HG03457 (cell line): ENCODE results near the gene RBM44.
A peak's percentile ranks its signal among the peaks of the same experiment; 100 is the strongest.
"Not testable (repeated sequence)": the region's sequence is repeated elsewhere in the genome, so short reads cannot be mapped to it uniquely, and the experiment has no call there.

ENCODE experiments used
- ATAC-seq: cut with Tn5 transposase; IDR thresholded peaks from one replicate; pipeline ENCODE4 v1.9.1; 2021; ENCODE audit warnings: moderate number of reproducible peaks; ENCODE audit not compliant: unreplicated experiment

Gene RBM44

GRCh38 chr2:237798236-237799059 is at the start of gene RBM44:
TSS of gene RBM44 (plus strand) at chr2:237798779. CDS start at chr2:237813610, 14,831 bp downstream.
- no peak for ATAC-seq

DNA sequence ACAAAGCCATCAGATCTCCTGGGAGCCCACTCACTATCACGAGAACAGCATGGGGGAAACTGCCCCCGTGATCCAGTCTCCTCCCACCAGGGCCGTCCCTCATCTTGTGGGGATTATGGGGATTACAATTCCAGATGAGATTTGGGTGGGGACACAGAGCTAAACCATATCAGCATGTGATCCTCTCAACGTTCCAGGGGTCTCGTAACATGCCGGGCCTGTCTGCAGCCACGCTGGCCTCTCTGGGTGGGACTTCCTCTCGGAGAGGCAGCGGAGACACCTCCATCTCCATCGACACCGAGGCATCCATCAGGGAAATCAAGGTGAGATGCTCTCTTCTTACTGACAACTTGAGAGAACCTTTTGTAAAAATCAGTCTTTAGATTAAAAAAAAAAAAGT is 49.6 kb upstream of the RBM44 start:
- no peak for ATAC-seq

DNA sequence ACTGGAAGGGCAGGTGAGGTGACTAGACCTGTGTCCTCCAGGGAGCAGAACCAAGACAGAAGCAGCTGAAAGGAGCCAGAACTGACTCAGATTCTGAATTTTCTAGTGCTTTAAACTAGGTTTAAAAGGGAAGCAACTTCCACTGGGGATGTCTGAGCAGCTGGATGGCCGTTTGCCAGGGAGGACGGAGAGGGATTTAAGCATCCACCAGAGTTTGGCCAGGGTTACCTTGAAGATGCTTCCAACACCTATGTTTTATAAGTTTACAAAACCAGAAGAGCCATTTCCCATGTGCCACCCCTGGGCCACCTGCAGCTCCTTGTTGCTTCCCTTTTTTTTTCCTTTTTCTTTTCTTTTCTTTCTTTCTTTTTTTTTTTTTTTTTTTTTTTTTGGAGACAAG is 48.6 kb upstream of the RBM44 start:
- no peak for ATAC-seq

- not testable (repeated sequence) for ATAC-seq
Observed at GRCh38 chr2:237750441-237750840, 48.1 kb upstream of the RBM44 start.

DNA sequence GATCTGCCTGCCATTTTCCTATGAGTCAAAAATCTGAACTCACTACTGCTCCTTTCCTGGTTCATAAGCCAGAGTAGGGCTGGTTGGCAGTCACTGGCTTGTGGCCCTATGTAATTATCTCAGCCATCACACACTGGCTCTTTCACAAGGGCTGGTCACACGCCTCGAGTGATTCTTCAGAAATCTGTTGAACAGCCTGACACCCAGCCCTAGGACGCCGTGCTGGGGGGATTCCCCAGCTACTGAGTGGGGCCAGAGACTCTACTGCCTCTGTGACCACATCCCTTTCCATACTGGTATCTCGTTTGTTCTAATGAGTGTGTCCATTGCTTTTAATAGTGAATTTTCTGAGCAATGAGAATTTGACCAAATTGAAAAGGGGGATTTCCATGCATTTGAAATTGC is 45.8 kb upstream of the RBM44 start:
- peak; percentile 98 for ATAC-seq

DNA sequence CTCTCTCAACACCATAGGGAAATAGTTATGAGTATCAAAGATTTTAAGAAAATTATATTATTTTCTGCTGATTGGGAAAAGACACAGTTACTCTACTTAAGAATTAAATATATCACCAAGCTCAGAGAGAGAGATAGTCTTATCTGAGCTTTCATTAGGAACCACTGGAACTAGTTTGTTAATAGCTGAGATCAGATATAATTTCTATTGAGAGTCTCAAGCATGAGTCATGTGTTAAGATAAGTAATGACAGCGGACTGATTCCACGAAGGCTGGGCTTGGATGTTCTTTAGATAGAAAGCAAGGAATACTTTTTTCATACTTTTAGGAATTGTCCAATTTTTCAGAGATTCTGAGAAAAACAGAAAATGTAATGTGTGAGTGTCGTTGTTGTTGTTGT is 44.4 kb upstream of the RBM44 start:
- no peak for ATAC-seq

- ATAC-seq = no peak
Observed at GRCh38 chr2:237754626-237755248, 43.8 kb upstream of the RBM44 start.

DNA sequence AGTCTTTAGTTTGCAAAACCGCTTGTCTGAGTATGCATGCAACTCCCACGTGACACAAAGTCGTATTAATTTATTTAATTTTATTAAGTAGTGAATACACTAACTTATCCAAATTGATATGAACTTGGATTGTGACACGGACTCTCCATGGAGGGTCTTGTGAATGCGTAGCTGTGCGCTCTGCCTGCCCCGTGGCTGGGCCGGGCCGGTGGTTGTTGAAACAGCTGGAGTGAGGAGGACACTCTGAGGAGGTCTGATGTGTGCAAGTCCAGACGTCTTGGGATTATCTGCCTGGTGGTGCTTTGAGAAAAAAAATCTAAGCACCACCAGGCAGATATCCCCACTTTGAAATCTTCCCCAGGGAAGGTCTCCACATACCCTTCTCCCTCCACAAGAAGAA is 41.0 kb upstream of the RBM44 start:
- no peak for ATAC-seq

GRCh38 chr2:237758185-237758584 is 40.4 kb upstream of the RBM44 start:
- no peak for ATAC-seq

DNA sequence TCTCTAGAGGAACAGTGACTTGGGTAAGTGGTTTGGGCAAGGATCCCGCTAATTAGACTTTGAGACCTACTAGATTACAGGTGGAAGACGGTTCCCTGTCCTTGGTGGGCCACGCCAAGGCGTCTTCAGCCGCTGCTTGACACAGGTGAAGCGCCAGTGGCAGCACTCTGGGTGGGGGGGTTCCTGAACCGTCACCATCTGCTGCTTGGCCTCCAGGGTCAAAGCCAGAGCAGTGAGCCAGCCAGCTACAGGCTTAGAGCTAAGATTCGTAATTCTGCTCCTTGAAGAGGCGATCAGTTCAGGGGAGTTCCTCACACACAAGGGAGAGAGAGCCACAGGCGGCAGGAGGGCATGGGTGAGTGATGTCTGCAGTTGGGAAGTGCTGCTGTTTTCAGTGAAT is 39.4 kb upstream of the RBM44 start:
- ATAC-seq = no peak

DNA sequence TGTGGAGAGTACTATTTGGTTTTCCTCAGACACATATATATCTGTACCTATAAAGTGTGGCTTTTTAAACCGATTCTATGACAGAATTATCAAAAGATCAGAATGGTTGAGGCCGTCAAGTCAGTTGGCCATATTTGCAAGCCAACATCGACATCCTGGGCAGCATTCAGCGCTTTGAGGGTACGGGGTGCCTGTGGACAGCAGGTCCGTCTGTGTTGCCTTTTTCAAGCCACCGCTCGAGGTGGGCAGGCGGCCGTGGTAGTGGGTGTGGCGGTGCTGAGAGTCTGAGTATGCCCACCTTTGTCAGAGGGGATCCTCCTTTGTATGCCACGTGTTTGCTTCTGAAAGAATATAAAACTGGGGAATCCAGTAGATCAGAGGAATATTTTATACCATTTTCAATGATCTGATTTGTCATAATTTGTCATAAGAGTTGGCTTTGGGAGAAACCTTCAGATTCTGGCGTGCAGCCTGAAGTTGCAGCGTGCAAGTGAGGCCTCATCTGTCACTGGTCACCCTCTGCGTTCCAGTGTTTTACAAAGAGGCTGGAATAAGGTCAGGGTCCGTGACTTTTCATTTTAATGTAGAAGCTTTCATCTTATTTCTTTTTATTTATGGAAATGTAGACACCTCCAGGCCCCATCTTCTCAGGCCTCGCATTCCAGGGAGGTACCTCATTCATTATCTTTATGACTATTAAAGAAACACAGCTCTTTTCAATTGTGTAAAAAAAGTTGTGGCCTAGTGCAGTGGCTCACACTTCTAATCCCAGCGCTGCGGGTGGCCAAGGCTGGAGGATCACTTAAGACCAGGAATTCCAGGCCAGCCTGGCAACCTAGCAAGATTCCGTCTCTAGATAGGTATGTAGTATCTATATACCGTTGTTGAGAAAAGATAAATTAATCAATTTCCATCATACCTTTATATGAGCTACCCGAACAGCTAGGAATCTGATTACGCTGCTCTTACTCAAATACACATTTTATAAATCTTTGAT is 37.8 kb upstream of the RBM44 start:
- ATAC-seq = no peak

- not testable (repeated sequence) for ATAC-seq
Observed at GRCh38 chr2:237762291-237763182, 36.0 kb upstream of the RBM44 start.

- no peak for ATAC-seq
Observed at GRCh38 chr2:237763812-237764211, 34.8 kb upstream of the RBM44 start.

DNA sequence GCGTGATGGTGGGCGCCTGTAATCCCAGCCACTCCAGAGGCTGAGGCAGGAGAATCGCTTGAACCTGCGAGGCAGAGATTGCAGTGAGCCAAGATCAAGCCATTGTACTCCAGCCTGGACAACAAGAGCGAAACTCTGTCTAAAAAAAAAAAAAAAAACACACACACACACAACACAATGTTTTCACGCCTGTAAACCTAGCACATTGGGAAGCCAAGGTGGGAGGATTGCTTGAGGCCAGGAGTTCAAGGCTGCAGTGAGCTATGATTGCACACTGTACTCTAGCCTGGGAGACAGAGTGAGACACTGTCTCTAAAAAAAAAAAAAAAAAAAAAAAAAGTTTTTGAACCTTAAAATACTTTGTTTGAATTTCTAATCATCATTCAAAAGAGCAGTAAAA is 33.5 kb upstream of the RBM44 start:
- not testable (repeated sequence) for ATAC-seq

DNA sequence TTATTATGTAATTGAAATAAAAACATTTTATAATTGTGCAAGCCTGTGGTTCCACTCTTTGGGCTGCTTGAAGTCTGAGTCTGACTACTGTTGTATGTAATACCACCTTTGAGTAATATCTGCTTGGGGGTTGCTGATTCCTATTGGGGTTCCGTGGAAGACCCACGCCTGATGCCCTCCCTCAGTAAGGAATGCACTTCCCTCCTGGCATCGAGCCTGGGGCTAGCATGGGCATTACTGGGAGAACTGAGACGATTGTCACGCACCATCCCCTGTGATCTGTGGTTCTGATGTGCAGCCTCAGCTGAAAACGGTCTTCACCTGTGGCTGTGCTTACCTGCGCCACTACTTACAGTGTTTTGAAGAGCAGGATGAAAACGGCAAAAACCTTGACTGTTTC is 32.7 kb upstream of the RBM44 start:
- ATAC-seq = no peak

DNA sequence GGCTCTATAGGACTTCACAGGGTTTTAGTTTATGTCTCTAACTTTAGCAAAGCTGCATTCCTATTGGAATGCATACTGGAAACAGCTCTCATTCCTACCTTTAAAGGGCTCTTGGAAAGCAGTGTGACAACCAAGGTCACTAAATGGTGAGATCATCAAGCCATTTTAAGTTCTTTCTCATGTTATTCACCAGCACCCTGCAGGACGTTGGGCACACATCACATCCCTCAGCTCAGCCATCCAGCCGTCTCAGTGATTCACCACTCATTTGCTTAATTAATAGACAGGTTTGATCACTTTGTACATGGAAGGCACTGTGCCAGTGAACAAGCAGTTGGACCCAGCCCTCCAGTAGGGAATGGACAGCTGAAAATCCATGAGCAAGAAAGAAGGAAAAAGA is 32.2 kb upstream of the RBM44 start:
- ATAC-seq = no peak

DNA sequence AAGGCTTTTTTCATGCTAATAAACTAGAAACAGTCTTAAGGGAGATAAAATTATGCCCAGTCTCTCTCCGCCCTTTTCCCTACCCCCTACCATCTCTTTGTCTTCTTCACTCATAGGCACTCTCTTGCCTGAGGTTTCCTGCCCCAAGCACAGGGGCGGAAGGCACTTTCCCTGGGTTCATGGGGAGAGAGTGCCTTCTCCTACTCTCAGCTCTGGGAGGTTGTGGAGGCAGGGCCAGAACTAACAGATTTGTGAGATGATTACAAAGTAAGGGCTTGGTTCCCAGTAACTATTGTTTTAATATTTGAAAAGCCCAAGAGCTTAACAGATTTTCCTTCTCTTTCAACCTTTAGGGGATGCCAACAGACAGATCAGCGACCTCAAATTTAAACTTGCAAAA is 26.1 kb upstream of the RBM44 start:
- no peak for ATAC-seq

- ATAC-seq = no peak
Observed at GRCh38 chr2:237773826-237774225, 24.8 kb upstream of the RBM44 start.

- no peak for ATAC-seq
Observed at GRCh38 chr2:237774811-237775553, 23.6 kb upstream of the RBM44 start.

DNA sequence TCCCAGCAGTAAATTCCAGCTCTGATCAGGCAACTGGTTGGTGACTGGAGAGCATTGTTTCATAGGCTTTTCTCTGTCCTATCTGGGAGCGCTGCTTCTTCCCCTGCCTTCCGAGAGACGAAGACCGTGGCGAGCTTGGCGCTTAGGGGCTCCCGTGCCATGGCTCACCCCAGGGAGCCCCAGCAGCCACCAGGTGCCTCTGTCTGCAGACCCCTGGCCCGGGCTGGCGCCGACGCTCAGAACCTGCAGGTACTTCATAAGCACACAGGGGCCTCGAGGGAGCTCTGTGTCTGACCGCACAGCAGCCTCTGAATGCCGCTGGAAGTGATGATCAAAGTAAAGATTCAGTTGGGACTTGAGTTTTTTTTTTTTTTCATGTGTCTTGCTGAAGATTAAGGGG is 19.1 kb upstream of the RBM44 start:
- no peak for ATAC-seq
